SK-N-SH (cell line): ENCODE measurements around the gene SRSF3. TPM values are rescaled to one million over a fixed set of nuclear protein-coding genes. Genes with fewer than 3 reads are reported as not detected.

Source experiments
- CTCF ChIA-PET: fragments of 300-600, 350-600 bp; formaldehyde crosslinking; extraction: SDS; loops from one replicate; lab custom pipeline; 2021; lab: Yijun Ruan, JAX
- POLR2A ChIA-PET: fragments of 350-600 bp; sonication (Branson Sonifier 250); formaldehyde crosslinking; extraction: SDS; loops from one replicate; lab custom pipeline; 2020; ENCODE audit warnings: antibody characterized with exemption, inconsistent platforms; lab: Yijun Ruan, JAX
- DNase-seq: peaks from one replicate; pipeline ENCODE4 v3.0.0; 2012
- H2AFZ ChIP-seq: fragments of 200-600 bp; sonication (generic); 2 replicates; pipeline ENCODE4 v1.8.1; 2016; ENCODE audit warnings: antibody characterized with exemption, mild to moderate bottlenecking, low read depth
- H3F3A ChIP-seq: fragments of 200-600 bp; sonication (generic); replicated peaks from 2 replicates; pipeline ENCODE3; 2016; ENCODE audit warnings: antibody characterized with exemption, mild to moderate bottlenecking; ENCODE audit not compliant: insufficient read depth
- H3K27ac ChIP-seq, 2 experiments: fragments of 200-500 bp in 1 of 2; fragments of 200-600 bp in 1 of 2; sonication (Bioruptor generic) in 1 of 2; sonication (generic), shearing (Covaris generic) in 1 of 2; 2 replicates each; pipeline versions ENCODE4 v1.5.1 to v1.6.1; 2014 to 2016; ENCODE audit warnings: low read depth in 2 of 2, inconsistent platforms in 1 of 2, low read length in 1 of 2, mild to moderate bottlenecking in 1 of 2, mixed read lengths in 1 of 2
- H3K27me3 ChIP-seq: fragments of 200-600 bp; sonication (generic), shearing (Covaris generic); 2 replicates; pipeline ENCODE4 v1.6.1; 2016; ENCODE audit warnings: mixed run types; ENCODE audit not compliant: insufficient read depth
- H3K36me3 ChIP-seq, 2 experiments: fragments of 200-500 bp in 1 of 2; fragments of 200-600 bp in 1 of 2; sonication (Bioruptor generic) in 1 of 2; sonication (generic) in 1 of 2; replicated peaks in 1 of 2; 2 replicates each; pipeline versions ENCODE3 to v1.5.1; 2014 to 2016; ENCODE audit warnings: low read length in 1 of 2, mild to moderate bottlenecking in 1 of 2; ENCODE audit not compliant: insufficient read depth in 2 of 2, control insufficient read depth in 1 of 2
- H3K4me1 ChIP-seq, 2 experiments: fragments of 200-500 bp in 1 of 2; fragments of 200-600 bp in 1 of 2; sonication (Bioruptor generic) in 1 of 2; sonication (generic), shearing (Covaris generic) in 1 of 2; 2 replicates each; pipeline versions ENCODE4 v1.5.1 to v1.6.1; 2014 to 2016; ENCODE audit warnings: low read depth in 1 of 2, low read length in 1 of 2, mixed run types in 1 of 2; ENCODE audit not compliant: insufficient read depth in 2 of 2, control insufficient read depth in 1 of 2
- H3K4me2 ChIP-seq: fragments of 200-600 bp; sonication (generic), shearing (Covaris generic); 2 replicates; pipeline ENCODE4 v1.6.1; 2017; ENCODE audit warnings: mixed run types
- H3K4me3 ChIP-seq, 2 experiments: fragments of 200-500 bp in 1 of 2; fragments of 200-600 bp in 1 of 2; sonication (Bioruptor generic) in 1 of 2; sonication (generic), shearing (Covaris generic) in 1 of 2; 2 replicates each; pipeline versions ENCODE4 v1.5.1 to v1.8.1; 2014 to 2016; ENCODE audit warnings: low read depth in 2 of 2, inconsistent platforms in 1 of 2, low read length in 1 of 2, mild to moderate bottlenecking in 1 of 2, mixed read lengths in 1 of 2, moderate library complexity in 1 of 2
- H3K79me2 ChIP-seq: fragments of 200-600 bp; sonication (generic); 2 replicates; pipeline ENCODE4 v1.8.1; 2017; ENCODE audit warnings: mild to moderate bottlenecking; ENCODE audit not compliant: insufficient read depth
- H3K9ac ChIP-seq: fragments of 200-600 bp; sonication (generic); 2 replicates; pipeline ENCODE4 v1.6.1; 2017; ENCODE audit warnings: mixed run types
- H3K9me2 ChIP-seq: fragments of 200-600 bp; sonication (generic); 2 replicates; pipeline ENCODE4 v1.6.1; 2017; ENCODE audit warnings: mixed run types
- H3K9me3 ChIP-seq: fragments of 200-600 bp; sonication (generic); 2 replicates; pipeline ENCODE4 v1.6.1; 2017; ENCODE audit warnings: mixed run types, mild to moderate bottlenecking, moderate library complexity
- H4K20me1 ChIP-seq: fragments of 200-600 bp; sonication (generic); 2 replicates; pipeline ENCODE4 v1.6.1; 2017; ENCODE audit warnings: mild to moderate bottlenecking, mixed run types; ENCODE audit not compliant: insufficient read depth
- CHD2 ChIP-seq: fragments of 150-350 bp; IDR thresholded peaks from 2 replicates; pipeline ENCODE4 v1.6.1; 2018; ENCODE audit warnings: low read length; ENCODE audit not compliant: partially characterized antibody
- CTCF ChIP-seq: fragments of 200-600 bp; sonication (generic); IDR thresholded peaks from 2 replicates; pipeline ENCODE4 v1.6.1; 2017; ENCODE audit warnings: antibody characterized with exemption, mild to moderate bottlenecking, moderate library complexity
- ELF1 ChIP-seq: IDR thresholded peaks from 2 replicates; pipeline ENCODE4 v1.4.0; 2012
- EP300 ChIP-seq, 2 experiments: IDR thresholded peaks; 2 replicates each; pipeline versions ENCODE4 v1.4.0 to v1.6.1; 2012; ENCODE audit warnings: borderline replicate concordance in 1 of 2, low read depth in 1 of 2, low read length in 1 of 2
- FOSL2 ChIP-seq: IDR thresholded peaks from 2 replicates; pipeline ENCODE4 v1.4.0; 2012; ENCODE audit warnings: low read depth, mild to moderate bottlenecking, moderate library complexity, borderline replicate concordance
- FOXJ3 ChIP-seq: sonication (generic); formaldehyde crosslinking; IDR thresholded peaks from 2 replicates; pipeline ENCODE4 v1.5.1; 2020; ENCODE audit warnings: mild to moderate bottlenecking, missing genetic modification reagents
- GATA2 ChIP-seq: sonication (generic); formaldehyde crosslinking; IDR thresholded peaks from 2 replicates; pipeline ENCODE4 v1.5.0; 2020; ENCODE audit warnings: mild to moderate bottlenecking, missing genetic modification reagents
- MEF2A ChIP-seq: IDR thresholded peaks from 2 replicates; pipeline ENCODE4 v1.4.0; 2012; ENCODE audit warnings: low read depth, borderline replicate concordance
- NFIC ChIP-seq: IDR thresholded peaks from 2 replicates; pipeline ENCODE4 v1.4.0; 2012; ENCODE audit warnings: borderline replicate concordance
- NRF1 ChIP-seq: IDR thresholded peaks from 2 replicates; pipeline ENCODE4 v1.6.1; 2012; ENCODE audit warnings: low read depth, mild to moderate bottlenecking, low read length
- RAD21 ChIP-seq: IDR thresholded peaks from 2 replicates; pipeline ENCODE4 v1.6.1; 2012; ENCODE audit warnings: mild to moderate bottlenecking, low read length
- RFX5 ChIP-seq: IDR thresholded peaks from 2 replicates; pipeline ENCODE4 v1.6.1; 2012; ENCODE audit warnings: mild to moderate bottlenecking, improper control_type of control experiment, low read length
- SIN3A ChIP-seq: IDR thresholded peaks from 2 replicates; pipeline ENCODE4 v1.6.1; 2012; ENCODE audit warnings: low read depth, mild to moderate bottlenecking, low read length, moderate library complexity, borderline replicate concordance
- SMC3 ChIP-seq: IDR thresholded peaks from 2 replicates; pipeline ENCODE4 v1.6.1; 2012; ENCODE audit warnings: low read depth, low read length, improper control_type of control experiment
- USF2 ChIP-seq: fragments of 150-350 bp; IDR thresholded peaks from 2 replicates; pipeline ENCODE4 v1.6.1; 2017; ENCODE audit warnings: antibody characterized with exemption, low read length, low read depth, borderline replicate concordance
- WGBS: methylation state at CpG from one replicate; pipeline ENCODE4 v1.1.6; 2017; ENCODE audit warnings: low lambda C conversion rate; 5-methylcytosine and 5-hydroxymethylcytosine counted together
- polyA plus RNA-seq, 3 experiments: library from polyadenylated mRNA; depleted of rRNA; stranded (reverse); fragments of >200 nt; gene quantifications; 2 replicates each; pipeline ENCODE4 v1.2.3, GENCODE V29; 2012

The SRSF3 gene
- polyA plus RNA-seq, 1 of the 3 experiments (the other 2 are of a cell fraction): 351 TPM

GRCh38 chr6:36547646-36548400 lies 46.3 kb upstream of the SRSF3 start:
- H3K9me2 ChIP-seq: no peaks in the 10 kb centered on the region
- H4K20me1 ChIP-seq: no peaks in the 10 kb centered on the region; the same call in 1 of the 2 replicates
- peaks cover 43% of the 10 kb centered on the region for H3K79me2 ChIP-seq
- H3K9me3 ChIP-seq: no peaks in the 10 kb centered on the region
- H3K4me3 ChIP-seq: peak overlapping the region in 1 of 2 experiments; percentile 99; a peak in 1 of 4 replicates
- no peak overlapping the region; the same call in 1 of the 2 replicates for H3K9ac ChIP-seq
- CTCF ChIA-PET: interaction anchor here (1.0 kb wide), 1 partner anchor 218 kb away, joined by 3 read pairs; no protein-coding TSS in a partner anchor
- peak overlapping the region; percentile 60 for H2AFZ ChIP-seq
- H3K4me2 ChIP-seq: peak overlapping the region; percentile 99; the same call in 1 of the 2 replicates
- peaks cover 4 to 9% of the 10 kb centered on the region in 2 experiments; a peak in 3 of 4 replicates for H3K4me1 ChIP-seq
- POLR2A ChIA-PET: no interaction called here
- peaks cover 16% of the 10 kb centered on the region for H3F3A ChIP-seq
- WGBS: 77% methylated on average over 13 of the region's 13 CpGs
- no peaks in the 10 kb centered on the region for H3K27me3 ChIP-seq
- H3K36me3 ChIP-seq: peaks cover 0 to 6% of the 10 kb centered on the region in 2 experiments
- TF ChIP-seq CHD2 (no peak), NFIC (no peak), EP300 (IDR thresholded peaks at IDR 0.05; ENCODE audit: borderline replicate concordance in 1 of 2, low read depth in 1 of 2, low read length in 1 of 2) (no peak), FOSL2 (no peak), ELF1 (no peak), FOXJ3 (no peak), NRF1 (no peak), MEF2A (no peak), SMC3 (no peak), SIN3A (no peak), CTCF (no peak), USF2 (no peak)
- peak overlapping the region in 1 of 2 experiments; percentile 40; a peak in 2 of 4 replicates for H3K27ac ChIP-seq
- peak; percentile 24 for DNase-seq

- Histone ChIP-seq H3K4me3 (no peak overlapping the region), H3K79me2 (peaks cover 38% of the 10 kb centered on the region), H3K9me2 (no peaks in the 10 kb centered on the region), H3K27ac (no peak overlapping the region), H3K27me3 (no peaks in the 10 kb centered on the region), H3K4me1 (peaks cover 4 to 9% of the 10 kb centered on the region in 2 experiments; a peak in 3 of 4 replicates), H2AFZ (no peak overlapping the region), H3K9me3 (no peaks in the 10 kb centered on the region), H3F3A (peaks cover 16% of the 10 kb centered on the region), H3K4me2 (no peak overlapping the region), H3K36me3 (peaks cover 0 to 6% of the 10 kb centered on the region in 2 experiments), H3K9ac (no peak overlapping the region), H4K20me1 (no peaks in the 10 kb centered on the region; the same call in 1 of the 2 replicates)
- no peak for DNase-seq
- ChIA-PET POLR2A (no interaction called here), CTCF (interaction anchor here (1.0 kb wide), 1 partner anchor 217 kb away, joined by 3 read pairs; no protein-coding TSS in a partner anchor)
- TF ChIP-seq GATA2 (CRISPR knock-in tag) (no peak), RAD21 (no peak), RFX5 (no peak)
- WGBS: 100% methylated on average over 2 of the region's 2 CpGs
Observed at GRCh38 chr6:36548401-36548743, 45.8 kb upstream of the SRSF3 start.
